Measurements from ENCODE around the gene LKAAEAR1.

DNA sequence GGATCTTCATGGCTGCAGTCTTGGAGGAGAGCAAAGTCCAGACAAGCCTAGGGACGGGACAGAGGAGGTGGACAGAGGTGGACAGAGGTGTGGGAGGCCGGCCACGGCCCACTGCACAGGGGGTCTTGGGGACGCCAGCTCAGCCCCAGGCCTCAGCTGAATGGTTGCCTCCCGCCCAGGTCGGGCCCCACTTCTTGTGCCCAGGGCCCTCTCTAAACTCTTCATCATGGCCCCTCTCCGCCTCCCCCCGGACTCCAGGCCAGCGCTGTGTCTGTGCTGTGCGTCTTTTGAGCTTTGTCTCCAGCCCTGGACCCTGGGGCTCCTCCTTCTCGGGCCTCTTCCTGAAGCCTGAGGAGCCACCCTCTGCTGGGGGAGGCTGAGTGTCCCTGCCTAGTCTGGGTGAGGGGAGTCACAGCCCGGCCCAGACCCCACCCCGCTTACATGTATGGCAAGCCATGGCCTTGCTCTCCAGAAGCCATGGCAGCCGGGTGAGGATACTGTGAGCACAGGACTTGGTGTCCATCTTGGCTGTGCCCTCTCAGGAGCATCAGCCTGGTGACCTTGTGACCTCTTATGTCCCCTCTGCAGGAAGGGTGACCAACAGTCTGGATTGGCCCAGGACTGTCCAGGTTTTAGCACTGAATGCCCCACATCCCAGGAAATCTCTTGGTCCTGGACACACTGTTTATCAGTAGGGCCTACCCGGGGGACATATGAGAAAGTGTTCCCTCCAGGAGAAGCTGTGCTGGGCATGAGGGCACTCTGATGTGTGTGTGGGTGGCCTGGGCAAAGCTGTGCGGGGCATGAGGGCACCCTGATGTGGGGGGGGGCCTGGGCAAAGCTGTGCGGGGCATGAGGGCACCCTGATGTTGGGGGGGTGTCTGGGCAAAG, 32.6 kb upstream of the LKAAEAR1 start:
- TF ChIP-seq, protein P1, sequence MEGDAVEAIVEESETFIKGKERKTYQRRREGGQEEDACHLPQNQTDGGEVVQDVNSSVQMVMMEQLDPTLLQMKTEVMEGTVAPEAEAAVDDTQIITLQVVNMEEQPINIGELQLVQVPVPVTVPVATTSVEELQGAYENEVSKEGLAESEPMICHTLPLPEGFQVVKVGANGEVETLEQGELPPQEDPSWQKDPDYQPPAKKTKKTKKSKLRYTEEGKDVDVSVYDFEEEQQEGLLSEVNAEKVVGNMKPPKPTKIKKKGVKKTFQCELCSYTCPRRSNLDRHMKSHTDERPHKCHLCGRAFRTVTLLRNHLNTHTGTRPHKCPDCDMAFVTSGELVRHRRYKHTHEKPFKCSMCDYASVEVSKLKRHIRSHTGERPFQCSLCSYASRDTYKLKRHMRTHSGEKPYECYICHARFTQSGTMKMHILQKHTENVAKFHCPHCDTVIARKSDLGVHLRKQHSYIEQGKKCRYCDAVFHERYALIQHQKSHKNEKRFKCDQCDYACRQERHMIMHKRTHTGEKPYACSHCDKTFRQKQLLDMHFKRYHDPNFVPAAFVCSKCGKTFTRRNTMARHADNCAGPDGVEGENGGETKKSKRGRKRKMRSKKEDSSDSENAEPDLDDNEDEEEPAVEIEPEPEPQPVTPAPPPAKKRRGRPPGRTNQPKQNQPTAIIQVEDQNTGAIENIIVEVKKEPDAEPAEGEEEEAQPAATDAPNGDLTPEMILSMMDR (conservative IDR thresholded peaks at IDR 0.05; ENCODE audit: low read depth, low read length): no peak
- TF ChIP-seq RCOR1 (IDR thresholded peaks at IDR 0.05; ENCODE audit: insufficient replicate concordance, low read length): no peak
- TF ChIP-seq, protein P2, sequence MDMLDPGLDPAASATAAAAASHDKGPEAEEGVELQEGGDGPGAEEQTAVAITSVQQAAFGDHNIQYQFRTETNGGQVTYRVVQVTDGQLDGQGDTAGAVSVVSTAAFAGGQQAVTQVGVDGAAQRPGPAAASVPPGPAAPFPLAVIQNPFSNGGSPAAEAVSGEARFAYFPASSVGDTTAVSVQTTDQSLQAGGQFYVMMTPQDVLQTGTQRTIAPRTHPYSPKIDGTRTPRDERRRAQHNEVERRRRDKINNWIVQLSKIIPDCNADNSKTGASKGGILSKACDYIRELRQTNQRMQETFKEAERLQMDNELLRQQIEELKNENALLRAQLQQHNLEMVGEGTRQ (IDR thresholded peaks at IDR 0.05; ENCODE audit: low read depth, low read length): no peak
- no peak for TF ChIP-seq MAZ (IDR thresholded peaks at IDR 0.05; ENCODE audit: borderline replicate concordance, low read depth, low read length)
- TF ChIP-seq CHD1 (IDR thresholded peaks at IDR 0.05; ENCODE audit: low read depth, low read length): no peak
- no peak for TF ChIP-seq POLR2A (IDR thresholded peaks at IDR 0.05; ENCODE audit: low read depth, low read length)
- no peak for TF ChIP-seq RAD21 (IDR thresholded peaks at IDR 0.05; ENCODE audit: low read length)
